HG03439 (cell line): ENCODE data around the gene ZNF691.

Experiments used
- ATAC-seq: cut with Tn5 transposase; IDR thresholded peaks from one replicate; pipeline ENCODE4 v1.9.1; 2021; ENCODE audit warnings: mild to moderate bottlenecking, moderate library complexity; ENCODE audit not compliant: unreplicated experiment

Gene ZNF691

DNA sequence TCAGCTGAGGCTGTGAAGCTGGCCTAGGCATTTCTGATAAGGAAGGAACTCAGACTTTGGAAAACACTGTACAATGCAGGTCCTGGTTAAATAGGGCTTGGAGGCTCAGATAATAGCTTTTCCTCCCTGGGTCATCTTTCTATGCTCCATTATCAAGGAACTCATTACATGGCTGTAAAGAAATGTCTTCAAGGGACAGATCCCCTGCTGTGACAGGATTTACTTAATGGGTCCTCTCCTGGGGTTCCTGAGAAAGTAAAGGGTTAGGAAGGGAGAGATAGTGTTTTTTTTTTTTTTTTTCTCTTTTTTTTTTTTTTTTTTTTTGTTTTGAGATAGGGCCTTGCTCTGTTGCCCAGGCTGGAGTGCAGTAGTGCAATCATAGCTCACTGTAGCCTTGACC is 15.1 kb upstream of the ZNF691 start:
- no peak for ATAC-seq

GRCh38 chr1:42832641-42833240 is 13.7 kb upstream of the ZNF691 start:
- ATAC-seq, result no peak

DNA sequence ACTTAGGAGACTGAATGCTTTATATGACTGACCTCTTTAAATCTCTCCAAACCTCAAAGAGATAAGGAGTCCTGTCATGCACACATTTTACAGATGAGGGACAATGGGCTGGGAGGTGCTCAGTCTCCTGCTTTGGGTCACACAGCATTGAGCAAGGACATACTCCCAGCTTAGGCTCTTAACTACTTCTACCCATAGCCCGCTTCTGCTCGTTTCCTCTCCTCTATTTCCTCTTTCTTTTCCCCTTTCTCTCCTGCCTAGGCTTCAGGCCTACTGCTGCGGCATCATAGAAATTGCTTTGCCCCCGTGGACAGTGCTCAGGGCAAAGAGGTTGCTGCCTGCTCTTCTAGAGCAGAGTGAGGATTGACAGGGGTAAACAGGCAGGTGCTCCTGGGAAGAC is 12.4 kb upstream of the ZNF691 start:
- ATAC-seq, result no peak

GRCh38 chr1:42834803-42835202 is 11.6 kb upstream of the ZNF691 start:
- no peak for ATAC-seq

DNA sequence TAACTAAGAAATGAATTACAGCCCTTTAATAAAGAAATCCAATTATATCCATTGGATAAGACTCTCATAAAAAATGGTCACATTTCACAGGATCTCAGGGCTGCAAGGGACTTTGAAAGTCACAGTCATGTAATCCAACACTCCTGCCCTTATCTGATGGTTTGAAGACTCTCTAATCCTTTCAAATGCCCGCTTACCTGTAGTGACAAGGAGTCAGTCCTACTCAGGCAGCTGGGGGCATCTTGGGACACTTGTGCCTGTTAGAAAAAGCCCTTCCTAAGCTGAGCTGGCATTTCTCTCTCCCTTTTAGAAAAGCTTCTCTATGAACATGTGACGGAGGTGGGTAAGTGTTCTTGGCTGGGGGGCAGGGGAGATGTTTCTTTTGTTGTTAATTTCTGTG is 11.0 kb upstream of the ZNF691 start:
- no peak for ATAC-seq

GRCh38 chr1:42837709-42838108 is 8.7 kb upstream of the ZNF691 start:
- ATAC-seq, result no peak

DNA sequence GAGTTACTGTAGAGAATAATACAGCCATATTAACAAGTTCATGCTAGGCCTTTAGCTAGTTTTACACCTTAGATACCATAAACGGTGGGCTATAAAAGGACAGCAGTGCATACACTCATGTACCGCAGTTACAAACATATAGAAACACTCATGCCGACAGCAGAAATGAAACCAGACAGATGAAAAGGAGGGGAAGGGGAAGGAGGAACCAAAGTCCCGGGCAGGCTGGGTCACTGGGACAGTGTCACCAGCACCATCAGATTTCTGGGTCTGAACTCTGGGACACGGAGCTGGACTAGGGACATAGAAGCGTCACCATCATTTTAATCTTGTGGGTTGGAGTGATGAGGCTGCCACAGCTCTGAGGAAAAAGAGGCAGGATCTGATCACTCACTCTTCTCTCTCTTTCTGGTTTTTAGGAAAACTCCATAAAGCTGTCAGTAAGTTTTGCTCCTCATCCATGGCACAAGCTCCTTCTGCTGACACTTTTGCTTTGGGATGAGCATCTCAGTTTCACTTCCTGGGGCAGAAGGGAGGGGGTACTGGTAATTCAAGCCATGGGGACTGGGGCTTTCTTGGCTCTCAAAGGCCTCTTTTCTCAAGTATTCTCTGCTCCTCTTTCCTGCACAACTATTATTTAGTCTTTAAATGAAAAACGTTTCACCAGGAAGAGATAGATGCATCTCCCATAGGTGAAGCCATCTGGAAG is 7.8 kb upstream of the ZNF691 start:
- no peak for ATAC-seq

GRCh38 chr1:42841010-42841409 is 5.4 kb upstream of the ZNF691 start:
- no peak for ATAC-seq

- no peak for ATAC-seq
These were observed 4.8 kb upstream of the ZNF691 start for GRCh38 chr1:42841440-42842147.

DNA sequence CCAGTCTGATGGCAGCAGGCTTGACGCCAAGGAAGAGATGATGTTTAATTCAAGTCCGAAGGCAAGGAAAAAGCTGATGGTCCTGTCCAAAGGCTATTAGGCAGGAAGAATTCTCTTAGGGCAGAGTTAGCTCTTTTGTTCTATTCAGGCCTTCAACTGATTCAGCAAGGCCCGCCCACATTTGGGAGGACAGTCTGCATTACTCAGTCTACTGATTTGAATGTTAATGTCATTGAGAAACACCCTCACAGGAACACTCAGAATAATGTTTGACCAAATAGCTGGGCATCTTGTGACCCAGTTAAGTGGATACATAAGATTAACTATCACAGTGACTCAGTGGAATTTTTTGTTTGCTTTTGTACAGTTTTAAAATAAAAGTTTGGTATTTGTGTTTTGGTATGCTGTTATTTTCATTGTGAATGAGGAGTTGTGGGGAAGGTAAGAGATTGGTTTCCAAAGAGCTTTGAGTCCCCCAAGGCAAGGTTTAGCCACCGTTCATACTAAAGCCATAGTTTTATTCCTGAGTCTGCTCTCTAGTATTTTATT is 1.7 kb upstream of the ZNF691 start:
- ATAC-seq, result no peak

GRCh38 chr1:42845193-42845592 is 1.2 kb upstream of the ZNF691 start:
- no peak for ATAC-seq

- ATAC-seq, result peak; percentile 14
These were observed 552 bp upstream of the ZNF691 start for GRCh38 chr1:42845866-42846256.

GRCh38 chr1:42847111-42847595 is 740 bp downstream of the ZNF691 start:
- ATAC-seq, result peak; percentile 12

DNA sequence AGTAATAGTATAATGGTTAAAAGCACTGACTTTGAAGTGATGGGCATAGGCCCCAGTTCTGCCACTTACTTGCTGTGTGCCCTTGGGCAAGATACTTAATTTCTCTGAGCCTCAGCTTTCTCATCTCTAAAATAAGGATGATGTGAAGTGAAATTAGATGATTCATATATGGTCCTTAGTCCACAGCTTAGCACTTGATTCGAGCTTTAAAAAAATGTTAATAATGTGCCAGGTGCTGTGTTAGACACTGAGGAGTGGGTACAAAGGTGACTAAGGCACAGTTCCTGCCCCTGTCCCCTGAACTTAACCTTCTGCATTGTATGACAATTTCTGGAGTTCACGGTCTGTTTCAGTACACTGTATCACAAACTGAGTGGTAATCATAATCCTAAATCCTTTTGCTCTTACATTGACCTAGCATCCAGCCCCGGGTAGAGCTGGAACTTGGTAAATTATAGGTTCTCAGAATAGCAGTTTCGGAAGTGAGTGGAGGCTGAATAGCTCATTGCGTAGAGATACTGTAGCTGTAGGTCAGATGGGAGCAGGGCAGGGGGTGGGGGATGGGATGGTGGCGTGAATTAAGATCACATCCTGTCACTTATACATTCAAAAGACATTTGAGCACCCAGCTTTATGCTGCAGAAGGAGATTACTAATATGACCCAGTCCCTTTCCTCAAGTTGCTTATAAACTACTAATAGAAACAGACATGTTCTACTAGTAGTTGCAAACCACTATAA is 1.5 kb downstream of the ZNF691 start:
- no peak for ATAC-seq

DNA sequence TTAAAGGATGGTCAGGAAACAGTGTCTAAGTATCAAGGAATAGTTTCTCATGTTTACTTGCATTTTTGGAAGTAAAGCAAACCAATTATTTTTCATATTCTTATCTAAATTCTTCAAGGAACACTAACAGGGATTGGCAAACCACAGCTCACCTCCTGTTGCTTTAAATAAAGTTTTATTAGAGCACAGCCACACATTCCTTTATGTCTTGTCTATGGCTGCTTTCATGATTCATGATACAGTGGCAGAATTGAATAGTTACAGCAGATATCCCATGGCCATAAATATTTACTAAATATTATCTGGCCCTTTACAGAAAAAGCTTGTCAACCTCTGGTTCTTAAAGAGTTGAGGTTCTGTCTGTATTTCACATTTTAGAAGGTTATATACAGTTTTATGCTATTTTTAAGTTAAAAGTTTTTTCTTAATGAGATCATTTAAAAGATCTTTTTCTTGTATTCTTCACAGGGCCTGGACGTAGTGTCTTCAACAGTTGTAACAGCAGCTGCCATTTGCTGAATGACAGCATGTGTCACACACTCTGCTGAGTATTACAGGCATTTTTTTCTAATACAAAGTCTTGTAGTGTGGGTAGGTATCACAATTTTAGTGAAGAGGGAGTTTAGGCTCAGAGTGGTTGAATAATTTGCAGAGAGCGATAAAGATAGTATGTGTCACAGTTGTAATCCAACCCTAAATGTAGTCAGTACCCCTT is 2.6 kb downstream of the ZNF691 start:
- no peak for ATAC-seq

- ATAC-seq, result no peak
These were observed 3.5 kb downstream of the ZNF691 start for GRCh38 chr1:42849944-42850343.

DNA sequence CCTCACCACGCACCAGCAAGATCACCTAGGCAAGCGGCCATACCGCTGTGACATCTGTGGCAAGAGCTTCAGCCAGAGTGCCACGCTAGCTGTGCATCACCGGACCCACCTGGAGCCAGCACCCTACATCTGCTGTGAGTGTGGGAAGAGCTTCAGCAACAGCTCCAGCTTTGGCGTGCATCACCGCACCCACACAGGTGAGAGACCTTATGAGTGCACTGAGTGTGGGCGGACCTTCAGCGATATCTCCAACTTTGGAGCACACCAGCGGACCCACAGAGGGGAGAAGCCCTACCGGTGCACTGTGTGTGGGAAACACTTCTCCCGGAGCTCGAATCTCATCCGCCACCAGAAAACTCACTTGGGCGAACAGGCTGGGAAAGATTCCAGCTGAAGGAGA is 5.0 kb downstream of the ZNF691 start:
- no peak for ATAC-seq

GRCh38 chr1:42851960-42852607 is 5.7 kb downstream of the ZNF691 start:
- ATAC-seq, result no peak

DNA sequence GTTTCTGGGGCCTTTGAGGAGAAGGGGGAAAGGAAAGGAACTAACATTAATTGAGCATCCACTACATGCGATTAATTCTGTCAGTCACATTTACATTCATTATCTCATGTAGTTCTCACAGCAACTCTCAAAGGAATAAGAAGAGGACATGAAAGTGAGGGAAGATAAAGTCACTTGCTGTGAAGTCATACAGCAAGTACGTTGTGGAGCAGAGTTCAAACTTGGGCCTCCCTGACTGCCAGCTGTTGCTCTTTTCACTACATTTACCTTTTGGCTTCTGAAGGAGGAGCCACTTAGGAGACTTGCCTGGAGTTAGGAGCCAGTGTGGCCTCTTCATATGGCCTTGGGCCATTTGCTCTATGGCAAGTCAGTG is 6.2 kb downstream of the ZNF691 start:
- ATAC-seq, result no peak
